Fibroblast of villous mesenchyme (primary cell): ENCODE measurements around the gene CCDC148. TPM values are rescaled to one million over a fixed set of nuclear protein-coding genes. Genes with fewer than 3 reads are reported as not detected.
A peak's percentile ranks its signal among the peaks of the same experiment; 100 is the strongest.

Source experiments
- DNase-seq: peaks from one replicate; pipeline ENCODE4 v3.0.0-alpha.2; 2010; ENCODE audit warnings: low read depth
- H3K4me3 ChIP-seq: 2 replicates; pipeline ENCODE4 v1.5.1; 2011; ENCODE audit warnings: low read depth, mild to moderate bottlenecking, low read length
- CTCF ChIP-seq: IDR thresholded peaks from 2 replicates; pipeline ENCODE4 v1.5.1; 2012; ENCODE audit warnings: low read depth, mild to moderate bottlenecking, low read length; ENCODE audit not compliant: insufficient read depth
- total RNA-seq: library from RNA; depleted of rRNA; stranded (reverse); fragments of >200 nt; gene quantifications from 2 replicates; pipeline ENCODE4 v1.2.3, GENCODE V29; 2012

Gene CCDC148
- total RNA-seq, 1 donor, result 2.6 TPM

GRCh38 chr2:158143703-158144360 lies 312.7 kb downstream of the CCDC148 start:
- no peak for DNase-seq
- H3K4me3 ChIP-seq, result no peak overlapping the region

GRCh38 chr2:158142568-158143332 lies 313.8 kb downstream of the CCDC148 start:
- peak; percentile 7 for DNase-seq
- TF ChIP-seq CTCF, result no peak
- no peak overlapping the region for H3K4me3 ChIP-seq

More at GRCh38 chr2:158143703-158144360, 312.7 kb downstream of the CCDC148 start:
- TF ChIP-seq CTCF, result no peak

DNA sequence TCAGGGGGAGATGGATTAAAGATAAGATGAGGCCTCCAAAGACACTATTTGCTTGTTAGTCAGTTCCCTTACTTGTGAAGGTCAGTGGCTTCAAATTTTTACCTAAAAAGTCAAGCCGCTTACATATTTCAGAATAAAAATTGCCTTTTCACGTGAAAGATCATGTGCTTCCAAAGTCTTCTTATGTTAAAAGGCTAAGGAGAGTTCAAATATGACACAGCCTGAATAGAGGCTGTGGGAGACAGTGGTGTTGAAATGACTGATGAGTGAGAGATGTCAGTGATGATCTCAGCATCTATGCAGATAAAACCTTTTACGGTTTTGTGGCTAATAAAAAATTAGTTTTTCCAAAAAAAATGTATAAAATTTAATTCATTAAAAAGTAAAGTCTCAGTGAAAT lies 314.4 kb downstream of the CCDC148 start:
- TF ChIP-seq CTCF, result no peak
- DNase-seq, result no peak
- H3K4me3 ChIP-seq, result no peak overlapping the region

GRCh38 chr2:158140201-158140600 lies 316.4 kb downstream of the CCDC148 start:
- no peak for TF ChIP-seq CTCF
- H3K4me3 ChIP-seq, result no peak overlapping the region
- DNase-seq, result no peak

GRCh38 chr2:158138255-158138654 lies 318.3 kb downstream of the CCDC148 start:
- DNase-seq, result no peak
- TF ChIP-seq CTCF, result no peak
- no peak overlapping the region for H3K4me3 ChIP-seq

DNA sequence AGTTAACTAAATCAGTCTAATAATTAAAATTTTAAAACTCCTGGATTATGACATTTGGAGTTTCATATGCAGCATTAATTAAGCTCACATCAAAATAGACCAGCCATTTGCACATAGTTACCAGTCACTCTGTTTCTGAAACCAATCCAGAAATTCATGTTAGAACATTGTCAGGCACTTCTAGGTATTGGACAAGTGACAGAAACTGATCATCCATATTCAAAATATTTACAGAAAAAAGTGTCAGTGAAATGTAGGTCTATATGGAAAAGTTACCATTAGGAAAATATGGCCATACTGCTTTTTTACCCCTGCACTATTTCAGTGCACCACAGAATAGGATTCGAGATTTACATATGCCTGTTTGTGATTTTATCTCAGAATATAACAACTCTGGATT lies 321.5 kb downstream of the CCDC148 start:
- H3K4me3 ChIP-seq, result no peak overlapping the region
- TF ChIP-seq CTCF, result no peak
- no peak for DNase-seq

DNA sequence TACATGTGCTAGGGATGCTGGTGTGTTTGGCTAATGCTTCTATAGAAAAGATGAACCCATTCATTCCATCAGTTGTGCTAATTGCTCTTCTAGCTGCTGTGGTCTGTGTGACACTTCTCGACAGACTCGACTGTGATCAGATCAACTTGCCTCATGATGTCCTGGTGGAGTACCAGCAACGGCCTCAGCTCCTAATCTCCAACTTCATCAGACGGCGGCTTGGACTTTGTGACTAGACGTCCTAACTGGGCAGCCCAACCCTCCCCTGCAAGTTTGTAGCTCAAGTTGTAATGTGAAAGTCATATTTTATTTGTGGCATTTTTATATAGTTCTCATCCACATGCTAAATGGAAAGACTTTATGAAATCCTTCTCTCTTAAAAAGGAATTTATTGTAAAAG lies 321.9 kb downstream of the CCDC148 start:
- no peak for DNase-seq
- no peak overlapping the region for H3K4me3 ChIP-seq
- no peak for TF ChIP-seq CTCF
